Activated CD4-positive, alpha-beta T cell treated with anti-CD3 and anti-CD28 coated beads, Interleukin-2, amount 10 ng/mL, durations not matched to agents 7 days and 5 days (primary cell): Measurements from ENCODE around the gene SDC1. TPM values are rescaled to one million over a fixed set of nuclear protein-coding genes. Genes with fewer than 3 reads are reported as not detected.
A peak's percentile ranks its signal among the peaks of the same experiment; 100 is the strongest.

ENCODE experiments used
- CTCF ChIA-PET: fragments of 350-600 bp; sonication (Branson Sonifier 250); formaldehyde crosslinking; loops from one replicate; lab custom pipeline; 2021; ENCODE audit warnings: antibody characterized with exemption; lab: Charles Lee
- POLR2A ChIA-PET: fragments of 350-600 bp; sonication (Branson Sonifier 250); formaldehyde crosslinking; loops from one replicate; lab custom pipeline; 2021; ENCODE audit warnings: antibody characterized with exemption; lab: Charles Lee
- DNase-seq: peaks from one replicate; pipeline ENCODE4 v3.0.0-alpha.2; 2020
- H3K27ac Mint-ChIP-seq: one replicate; pipeline ENCODE4 v1.8.0; 2021; ENCODE audit warnings: mild to moderate bottlenecking, moderate library complexity, mixed read lengths
- H3K27me3 Mint-ChIP-seq: one replicate; pipeline ENCODE4 v1.8.0; 2021; ENCODE audit warnings: mixed read lengths
- H3K36me3 Mint-ChIP-seq: one replicate; pipeline ENCODE4 v1.8.0; 2021; ENCODE audit warnings: low read depth, mixed read lengths
- H3K4me1 Mint-ChIP-seq: one replicate; pipeline ENCODE4 v1.8.0; 2021; ENCODE audit warnings: mixed read lengths
- H3K4me3 Mint-ChIP-seq: one replicate; pipeline ENCODE4 v1.8.0; 2021; ENCODE audit warnings: mild to moderate bottlenecking, moderate library complexity, mixed read lengths
- H3K9me3 Mint-ChIP-seq: one replicate; pipeline ENCODE4 v1.8.0; 2021; ENCODE audit warnings: mixed read lengths
- total RNA-seq, 2 experiments: library from RNA; stranded (reverse); gene quantifications; one replicate each; pipeline ENCODE4 v1.2.3, GENCODE V29; 2021

Gene SDC1
- total RNA-seq, 2 experiments from 2014 or later, result 0.19 TPM; not detected in 1

GRCh38 chr2:20225294-20226151 lies 593 bp upstream of the SDC1 start:
- Mint-ChIP-seq H3K36me3 (no peaks in the 10 kb centered on the region), H3K27ac (no peak overlapping the region), H3K9me3 (no peaks in the 10 kb centered on the region), H3K4me1 (peaks cover 11% of the 10 kb centered on the region), H3K4me3 (peak overlapping the region; percentile 59), H3K27me3 (peaks cover 62% of the 10 kb centered on the region)
- DNase-seq, result peak; percentile 31
- ChIA-PET CTCF (interaction anchor here (0.6 to 1.4 kb wide), 8 partner anchors 9 to 229 kb away, joined by 3 to 4 read pairs (median 4); no protein-coding TSS in a partner anchor), POLR2A (no interaction called here)

- Mint-ChIP-seq H3K27me3 (peaks cover 61% of the 10 kb centered on the region), H3K4me1 (peaks cover 11% of the 10 kb centered on the region), H3K9me3 (no peaks in the 10 kb centered on the region), H3K4me3 (no peak overlapping the region), H3K36me3 (no peaks in the 10 kb centered on the region), H3K27ac (no peak overlapping the region)
- ChIA-PET POLR2A (no interaction called here), CTCF (interaction anchor here (2.1 kb wide), 1 partner anchor 18 kb away, joined by 6 read pairs; no protein-coding TSS in a partner anchor)
- no peak for DNase-seq
Observed at GRCh38 chr2:20224164-20224715, 690 bp downstream of the SDC1 start.

- CTCF ChIA-PET, result interaction anchor here (0.6 to 2.1 kb wide), 2 partner anchors 19 to 88 kb away, joined by 3 to 6 read pairs; no protein-coding TSS in a partner anchor
- DNase-seq, result no peak
- peaks cover 11% of the 10 kb centered on the region for H3K4me1 Mint-ChIP-seq
- peaks cover 57% of the 10 kb centered on the region for H3K27me3 Mint-ChIP-seq
- no peaks in the 10 kb centered on the region for H3K9me3 Mint-ChIP-seq
- no peak overlapping the region for H3K27ac Mint-ChIP-seq
- no peaks in the 10 kb centered on the region for H3K36me3 Mint-ChIP-seq
- H3K4me3 Mint-ChIP-seq, result no peak overlapping the region
- POLR2A ChIA-PET, result interaction anchor here (0.7 kb wide), 1 partner anchor 158 kb away, joined by 3 read pairs; no protein-coding TSS in a partner anchor
Observed at GRCh38 chr2:20223407-20224163, 1.3 kb downstream of the SDC1 start.

GRCh38 chr2:20222769-20223406 lies 2.0 kb downstream of the SDC1 start:
- Mint-ChIP-seq H3K27me3 (peaks cover 56% of the 10 kb centered on the region), H3K27ac (no peak overlapping the region)
- POLR2A ChIA-PET, result no interaction called here

DNA sequence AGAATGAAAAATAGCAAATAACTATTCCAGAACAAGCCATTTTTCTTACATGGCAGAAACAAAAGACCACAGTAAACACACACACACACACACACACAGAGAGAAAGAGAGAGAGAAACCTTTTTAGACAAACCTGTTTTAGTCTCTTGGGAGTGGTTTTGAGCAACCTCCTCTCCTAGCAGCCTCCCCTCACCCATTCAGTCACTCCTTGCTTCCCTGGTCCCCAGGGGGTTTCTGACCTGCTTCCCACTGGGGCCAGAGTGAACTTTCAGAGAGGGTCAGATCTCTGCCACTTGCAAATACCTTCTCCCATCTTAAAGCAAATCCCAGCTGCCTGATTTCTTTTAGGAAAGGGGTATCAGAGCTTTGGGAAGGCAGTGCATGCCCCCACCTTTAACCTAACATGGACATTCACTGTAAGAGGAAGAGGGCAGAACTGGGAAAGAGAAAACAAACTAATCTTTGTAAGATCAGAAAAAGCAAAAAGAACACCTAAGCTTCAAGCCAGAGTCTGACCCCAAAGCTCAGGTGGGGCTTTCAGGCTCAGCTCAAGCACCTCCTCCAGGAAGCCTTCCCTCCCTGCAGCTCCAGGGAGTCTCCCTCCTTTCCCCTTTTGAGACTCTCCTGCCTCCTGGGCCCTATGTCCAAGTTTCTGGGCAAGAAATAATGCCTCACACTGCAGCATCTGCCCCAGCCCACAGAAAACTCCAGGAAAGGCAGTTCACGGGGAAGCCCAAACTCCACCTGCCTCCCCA lies 2.7 kb downstream of the SDC1 start:
- no peaks in the 10 kb centered on the region for H3K9me3 Mint-ChIP-seq
- H3K4me1 Mint-ChIP-seq, result peaks cover 11% of the 10 kb centered on the region
- DNase-seq, result no peak
- ChIA-PET CTCF (interaction anchor here (1.4 to 2.1 kb wide), 2 partner anchors 11 to 20 kb away, joined by 3 to 6 read pairs; no protein-coding TSS in a partner anchor), POLR2A (no interaction called here)
- no peak overlapping the region for H3K4me3 Mint-ChIP-seq
- H3K27me3 Mint-ChIP-seq, result peaks cover 49% of the 10 kb centered on the region
- no peak overlapping the region for H3K27ac Mint-ChIP-seq
- H3K36me3 Mint-ChIP-seq, result no peaks in the 10 kb centered on the region

More at GRCh38 chr2:20222769-20223406, 2.0 kb downstream of the SDC1 start:
- CTCF ChIA-PET, result interaction anchor here (0.6 to 2.1 kb wide), 3 partner anchors 12 to 87 kb away, joined by 3 to 6 read pairs (median 3); no protein-coding TSS in a partner anchor
- H3K36me3 Mint-ChIP-seq, result no peaks in the 10 kb centered on the region
- H3K9me3 Mint-ChIP-seq, result no peaks in the 10 kb centered on the region
- H3K4me1 Mint-ChIP-seq, result peaks cover 11% of the 10 kb centered on the region
- H3K4me3 Mint-ChIP-seq, result no peak overlapping the region
- no peak for DNase-seq

DNA sequence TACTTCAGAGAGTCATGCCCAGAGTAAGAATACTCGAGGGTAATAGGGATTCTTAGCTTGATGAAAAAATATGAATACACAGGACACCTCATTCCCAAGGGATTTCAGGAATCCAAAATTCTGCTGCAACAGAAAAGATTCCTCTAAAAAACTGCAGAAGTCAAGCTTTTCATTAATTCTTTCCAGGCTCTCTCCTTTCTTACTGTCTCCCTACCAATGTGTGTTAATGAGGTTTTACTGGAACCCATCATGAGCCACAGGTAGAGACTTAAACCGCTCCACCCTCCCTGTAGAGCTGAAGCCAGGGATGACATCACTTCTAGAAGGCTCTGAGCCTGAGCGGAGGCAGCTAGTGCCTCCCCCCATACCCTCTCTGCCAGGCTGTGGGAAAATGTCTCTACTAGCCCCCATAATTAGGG lies 3.4 kb downstream of the SDC1 start:
- POLR2A ChIA-PET, result no interaction called here

GRCh38 chr2:20220806-20221554 lies 4.0 kb downstream of the SDC1 start:
- ChIA-PET CTCF (no interaction called here), POLR2A (no interaction called here)
- Mint-ChIP-seq H3K27me3 (peaks cover 42% of the 10 kb centered on the region), H3K4me1 (peaks cover 11% of the 10 kb centered on the region), H3K36me3 (no peaks in the 10 kb centered on the region), H3K27ac (no peak overlapping the region), H3K9me3 (no peaks in the 10 kb centered on the region), H3K4me3 (no peak overlapping the region)
- DNase-seq, result no peak

More for the DNA sequence above, 3.4 kb downstream of the SDC1 start:
- Mint-ChIP-seq H3K4me1 (peaks cover 11% of the 10 kb centered on the region), H3K9me3 (no peaks in the 10 kb centered on the region), H3K27me3 (peaks cover 47% of the 10 kb centered on the region), H3K27ac (no peak overlapping the region), H3K4me3 (no peak overlapping the region), H3K36me3 (no peaks in the 10 kb centered on the region)
- CTCF ChIA-PET, result interaction anchor here (1.4 kb wide), 1 partner anchor 11 kb away, joined by 3 read pairs; no protein-coding TSS in a partner anchor
- DNase-seq, result no peak

- no peaks in the 10 kb centered on the region for H3K36me3 Mint-ChIP-seq
- no peaks in the 10 kb centered on the region for H3K9me3 Mint-ChIP-seq
- no peak overlapping the region for H3K4me3 Mint-ChIP-seq
Observed at GRCh38 chr2:20219763-20220380, 5.1 kb downstream of the SDC1 start.

GRCh38 chr2:20218331-20219320 lies 6.3 kb downstream of the SDC1 start:
- no peak overlapping the region for H3K27ac Mint-ChIP-seq
- H3K4me3 Mint-ChIP-seq, result no peak overlapping the region
- no peak for DNase-seq
- H3K27me3 Mint-ChIP-seq, result peaks cover 37% of the 10 kb centered on the region
- ChIA-PET POLR2A (no interaction called here), CTCF (interaction anchor here (1.6 kb wide), 1 partner anchor 10 kb away, joined by 3 read pairs; no protein-coding TSS in a partner anchor)
- no peaks in the 10 kb centered on the region for H3K9me3 Mint-ChIP-seq
- no peaks in the 10 kb centered on the region for H3K36me3 Mint-ChIP-seq
- peaks cover 5% of the 10 kb centered on the region for H3K4me1 Mint-ChIP-seq

More at GRCh38 chr2:20219763-20220380, 5.1 kb downstream of the SDC1 start:
- H3K27ac Mint-ChIP-seq, result no peak overlapping the region
- H3K4me1 Mint-ChIP-seq, result peaks cover 5% of the 10 kb centered on the region
- no peak for DNase-seq
- POLR2A ChIA-PET, result no interaction called here
- peaks cover 33% of the 10 kb centered on the region for H3K27me3 Mint-ChIP-seq
- CTCF ChIA-PET, result no interaction called here
